Endothelial cell of umbilical vein (primary cell): ENCODE results near the gene CCSER1. TPM values are rescaled to one million over a fixed set of nuclear protein-coding genes. Genes with fewer than 3 reads are reported as not detected.

Source experiments
- BruUV-seq: library from RNA; stranded (reverse); fragments of 400-500 nt; replicated peaks from 2 replicates; lab custom pipeline; 2021; lab: Mats Ljungman, UMichigan
- CTCF ChIA-PET: fragments of 300-600, 350-600 bp; sonication (Branson Sonifier 250); formaldehyde crosslinking; loops from one replicate; lab custom pipeline; 2021; ENCODE audit warnings: antibody characterized with exemption, inconsistent platforms; lab: Charles Lee
- POLR2A ChIA-PET: fragments of 300-600, 350-600 bp; sonication (Branson Sonifier 250); formaldehyde crosslinking; loops from one replicate; lab custom pipeline; 2021; ENCODE audit warnings: antibody characterized with exemption, inconsistent platforms; lab: Charles Lee
- DNase-seq: peaks from one replicate; pipeline ENCODE4 v3.0.0-alpha.2; 2011; ENCODE audit warnings: low read depth, low spot score
- FAIRE-seq: peaks from 2 replicates; lab custom pipeline; 2011; peaks lifted over from hg19 to GRCh38; lab: Jason Lieb, UNC
- H2AFZ ChIP-seq: 2 replicates; pipeline ENCODE4 v1.6.0; 2012; ENCODE audit warnings: low read depth, low read length, control low read depth, inconsistent platforms
- H3K27ac ChIP-seq: 2 replicates; pipeline ENCODE4 v1.5.1; 2011; ENCODE audit warnings: low read depth, mild to moderate bottlenecking, control low read depth, low read length, moderate library complexity; ENCODE audit not compliant: insufficient read depth
- H3K27me3 ChIP-seq, 2 experiments: 2 replicates each; pipeline versions ENCODE4 v1.6.0 to v1.6.1; 2011; ENCODE audit warnings: low read length in 2 of 2, mixed read lengths in 1 of 2; ENCODE audit not compliant: control insufficient read depth in 2 of 2, insufficient read depth in 2 of 2
- H3K36me3 ChIP-seq, 2 experiments: 2 replicates in 1 of 2; 3 replicates in 1 of 2; pipeline ENCODE4 v1.5.1; 2011; ENCODE audit warnings: low read length in 2 of 2, mild to moderate bottlenecking in 1 of 2, moderate library complexity in 1 of 2; ENCODE audit not compliant: control insufficient read depth in 2 of 2, insufficient read depth in 2 of 2; ENCODE audit errors: extremely low read depth in 1 of 2
- H3K4me1 ChIP-seq: 3 replicates; pipeline ENCODE4 v1.5.1; 2011; ENCODE audit warnings: mild to moderate bottlenecking, low read length; ENCODE audit not compliant: control insufficient read depth, insufficient read depth; ENCODE audit errors: extremely low read depth
- H3K4me2 ChIP-seq: 2 replicates; pipeline ENCODE4 v1.6.1; 2011; ENCODE audit warnings: low read length, control low read depth, mixed read lengths; ENCODE audit not compliant: insufficient read depth
- H3K4me3 ChIP-seq, 3 experiments: fragments of 200-600 bp in 1 of 3; sonication (generic), shearing (Covaris generic) in 1 of 3; replicated peaks in 1 of 3; 2 replicates each; pipeline ENCODE4 v1.5.1; 2011 to 2016; ENCODE audit warnings: control low read depth in 3 of 3, low read length in 3 of 3, mild to moderate bottlenecking in 2 of 3, inconsistent platforms in 1 of 3, low read depth in 1 of 3, moderate library complexity in 1 of 3; ENCODE audit not compliant: insufficient read depth in 1 of 3
- H3K79me2 ChIP-seq: 2 replicates; pipeline ENCODE4 v1.6.0; 2012; ENCODE audit warnings: low read length, inconsistent platforms; ENCODE audit not compliant: control insufficient read depth, insufficient read depth
- H3K9ac ChIP-seq: replicated peaks from 2 replicates; pipeline ENCODE3; 2011; ENCODE audit warnings: low read length, control low read depth; ENCODE audit not compliant: insufficient read depth; ENCODE audit errors: extremely low read depth
- H3K9me1 ChIP-seq: replicated peaks from 3 replicates; pipeline ENCODE4 v1.6.0; 2011; ENCODE audit warnings: mild to moderate bottlenecking, low read length; ENCODE audit not compliant: control insufficient read depth, insufficient read depth; ENCODE audit errors: extremely low read depth
- H3K9me3 ChIP-seq: replicated peaks from 2 replicates; pipeline ENCODE4 v1.5.1; 2012; ENCODE audit warnings: low read length, inconsistent platforms; ENCODE audit not compliant: control insufficient read depth, insufficient read depth
- H4K20me1 ChIP-seq: replicated peaks from 2 replicates; pipeline ENCODE3; 2011; ENCODE audit warnings: mild to moderate bottlenecking, low read length; ENCODE audit not compliant: control insufficient read depth, insufficient read depth; ENCODE audit errors: extremely low read depth
- EZH2 ChIP-seq: IDR thresholded peaks from 2 replicates; pipeline ENCODE4 v1.6.1; 2012; ENCODE audit warnings: borderline replicate concordance, low read depth, mild to moderate bottlenecking, moderate library complexity, low read length, inconsistent platforms; ENCODE audit not compliant: severe bottlenecking
- FOS ChIP-seq: IDR thresholded peaks from 2 replicates; pipeline ENCODE4 v1.6.1; 2011; ENCODE audit warnings: mild to moderate bottlenecking, low read length, moderate library complexity, borderline replicate concordance; ENCODE audit not compliant: insufficient read depth
- GATA2 ChIP-seq: IDR thresholded peaks from 2 replicates; pipeline ENCODE4 v1.7.0; 2011; ENCODE audit warnings: low read depth, mild to moderate bottlenecking, moderate library complexity, mixed read lengths, low read length; ENCODE audit not compliant: insufficient read length, insufficient read depth
- JUN ChIP-seq: IDR thresholded peaks from 2 replicates; pipeline ENCODE4 v1.6.1; 2011; ENCODE audit warnings: borderline replicate concordance, low read depth; ENCODE audit not compliant: insufficient read length, insufficient read depth
- MYC ChIP-seq: IDR thresholded peaks from one replicate; pipeline ENCODE4 v1.6.1; 2011; ENCODE audit warnings: mild to moderate bottlenecking, low read depth, low read length
- POLR2A ChIP-seq: IDR thresholded peaks from 2 replicates; pipeline ENCODE4 v1.6.1; 2012; ENCODE audit warnings: low read depth, mild to moderate bottlenecking, control low read depth, low read length
- POLR2AphosphoS5 ChIP-seq: IDR thresholded peaks from 2 replicates; pipeline ENCODE4 v1.6.1; 2012; ENCODE audit warnings: low read depth, mild to moderate bottlenecking, control low read depth, low read length, moderate library complexity; ENCODE audit not compliant: insufficient read depth
- dilution Hi-C: fragments of 300-500 bp; cut with MboI; formaldehyde crosslinking; loops from one replicate; pipeline ENCODE4 v1.15.0; 2019; ENCODE audit warnings: low sequenced_read_pairs; ENCODE audit not compliant: extremely low pct_ligation_motif_present
- intact Hi-C: fragments of 100-400 bp; cut with micrococcal nuclease; formaldehyde crosslinking; loops from one replicate; pipeline ENCODE4 v1.10.0; 2022
- polyA plus RNA-seq, 4 experiments: library from polyadenylated mRNA; depleted of rRNA in 3 of 4; stranded (reverse) in 3 of 4; unstranded in 1 of 4; fragments of >200 nt; gene quantifications; 2 replicates each; pipeline versions ENCODE4 v1.2.1 to v1.2.3, GENCODE V29; 2011 to 2012; ENCODE audit warnings: missing spikeins in 1 of 4
- total RNA-seq: library from RNA; stranded (reverse); gene quantifications from 2 replicates; pipeline ENCODE4 v1.2.3, GENCODE V29; 2021
- TF ChIP-seq, protein P1 (sequence below): IDR thresholded peaks from 2 replicates; pipeline ENCODE4 v1.6.1; 2011; ENCODE audit not compliant: insufficient read depth, insufficient read length
- TF ChIP-seq, protein P2 (sequence below), 2 donors: IDR thresholded peaks; 1 replicate in 1 of 2; 2 replicates in 1 of 2; pipeline ENCODE4 v1.5.1; 2011; ENCODE audit warnings: low read length in 2 of 2, mild to moderate bottlenecking in 2 of 2, moderate library complexity in 2 of 2, control low read depth in 1 of 2, inconsistent platforms in 1 of 2, low read depth in 1 of 2; ENCODE audit not compliant: insufficient read depth in 1 of 2; ENCODE audit errors: extremely low read depth in 1 of 2

CCSER1 gene
- total and polyA plus RNA-seq, 2 donors (not counting 3 experiments of a cell fraction or from before 2014, with no cell fraction given): 0.11 to 1.8 TPM

DNA sequence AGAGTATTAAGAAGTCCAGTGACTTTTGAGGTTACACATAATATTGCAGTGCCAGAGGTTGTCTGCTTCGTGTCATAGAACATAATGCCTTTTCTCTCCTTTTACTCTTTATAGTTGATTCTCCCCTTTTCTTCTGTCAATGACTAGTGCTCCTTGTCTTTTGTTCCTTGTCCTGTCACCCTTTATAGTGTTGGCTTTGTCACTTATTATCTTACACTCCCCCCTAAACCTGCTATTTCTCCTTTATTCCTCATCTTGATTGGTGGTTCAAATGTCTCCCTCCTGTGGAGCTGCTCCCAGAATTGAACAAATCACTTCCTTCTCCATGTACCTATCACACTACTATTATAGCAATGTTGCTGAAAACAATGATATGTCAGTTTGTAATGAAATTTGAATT, 1320.0 kb downstream of the CCSER1 start:
- no peaks in the 10 kb centered on the region for H3K27me3 ChIP-seq
- no peaks in the 10 kb centered on the region for H3K4me1 ChIP-seq
- H4K20me1 ChIP-seq: no peaks in the 10 kb centered on the region
- BruUV-seq: no TSS peak
- intact Hi-C loops (no loop called here), dilution Hi-C loops (no loop called here)
- ChIA-PET CTCF (no interaction called here), POLR2A (no interaction called here)
- H3K79me2 ChIP-seq: no peaks in the 10 kb centered on the region
- no peaks in the 10 kb centered on the region for H3K36me3 ChIP-seq
- no peak overlapping the region for H2AFZ ChIP-seq
- no peaks in the 10 kb centered on the region for H3K9me1 ChIP-seq
- DNase-seq (no peak), FAIRE-seq (no peak)
- H3K27ac ChIP-seq: no peak overlapping the region
- no peaks in the 10 kb centered on the region for H3K9me3 ChIP-seq
- no peak overlapping the region for H3K4me3 ChIP-seq
- no peak overlapping the region for H3K4me2 ChIP-seq
- TF ChIP-seq, protein P1, sequence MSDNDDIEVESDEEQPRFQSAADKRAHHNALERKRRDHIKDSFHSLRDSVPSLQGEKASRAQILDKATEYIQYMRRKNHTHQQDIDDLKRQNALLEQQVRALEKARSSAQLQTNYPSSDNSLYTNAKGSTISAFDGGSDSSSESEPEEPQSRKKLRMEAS: no peak
- TF ChIP-seq MYC (no peak), FOS (no peak), EZH2 (no peak), JUN (no peak), POLR2AphosphoS5 (no peak), GATA2 (no peak), POLR2A (no peak)
- TF ChIP-seq, protein P2, sequence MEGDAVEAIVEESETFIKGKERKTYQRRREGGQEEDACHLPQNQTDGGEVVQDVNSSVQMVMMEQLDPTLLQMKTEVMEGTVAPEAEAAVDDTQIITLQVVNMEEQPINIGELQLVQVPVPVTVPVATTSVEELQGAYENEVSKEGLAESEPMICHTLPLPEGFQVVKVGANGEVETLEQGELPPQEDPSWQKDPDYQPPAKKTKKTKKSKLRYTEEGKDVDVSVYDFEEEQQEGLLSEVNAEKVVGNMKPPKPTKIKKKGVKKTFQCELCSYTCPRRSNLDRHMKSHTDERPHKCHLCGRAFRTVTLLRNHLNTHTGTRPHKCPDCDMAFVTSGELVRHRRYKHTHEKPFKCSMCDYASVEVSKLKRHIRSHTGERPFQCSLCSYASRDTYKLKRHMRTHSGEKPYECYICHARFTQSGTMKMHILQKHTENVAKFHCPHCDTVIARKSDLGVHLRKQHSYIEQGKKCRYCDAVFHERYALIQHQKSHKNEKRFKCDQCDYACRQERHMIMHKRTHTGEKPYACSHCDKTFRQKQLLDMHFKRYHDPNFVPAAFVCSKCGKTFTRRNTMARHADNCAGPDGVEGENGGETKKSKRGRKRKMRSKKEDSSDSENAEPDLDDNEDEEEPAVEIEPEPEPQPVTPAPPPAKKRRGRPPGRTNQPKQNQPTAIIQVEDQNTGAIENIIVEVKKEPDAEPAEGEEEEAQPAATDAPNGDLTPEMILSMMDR (IDR thresholded peaks at IDR 0.05; ENCODE audit: extremely low read depth in 1 of 2, insufficient read depth in 1 of 2, low read depth in 1 of 2, low read length in 2 of 2): no peak
- H3K9ac ChIP-seq: no peak overlapping the region
